T-helper 2 cell (primary cell): Measurements from ENCODE around the gene LSM14B.
"Not testable (repeated sequence)": the region's sequence is repeated elsewhere in the genome, so short reads cannot be mapped to it uniquely, and the experiment has no call there.

ENCODE experiments used
- DNase-seq, 5 experiments: peaks; one replicate each; pipeline versions ENCODE4 v3.0.0 to v3.0.0-alpha.2; 2012 to 2022

LSM14B gene

DNA sequence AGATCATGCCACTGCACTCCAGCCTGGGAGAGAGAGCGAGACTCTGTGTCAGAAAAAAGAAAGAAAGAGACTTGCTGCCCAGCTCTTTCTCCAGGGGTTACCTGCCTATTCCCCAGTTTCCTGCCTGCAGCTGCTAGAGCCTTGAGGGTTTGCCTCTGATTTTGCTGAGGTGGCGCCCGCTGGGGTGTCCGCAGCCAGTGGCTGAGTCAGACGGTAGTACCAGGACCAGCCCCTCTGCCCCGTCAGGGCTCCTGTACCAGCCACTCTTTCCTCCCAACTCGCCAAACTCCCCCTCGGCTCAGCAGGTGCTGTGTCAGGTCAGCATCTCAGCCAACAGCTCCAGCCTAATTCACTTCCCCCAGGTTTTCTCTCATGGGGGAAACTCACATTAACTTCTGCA lies 7.4 kb upstream of the LSM14B start:
- no peak for DNase-seq

DNA sequence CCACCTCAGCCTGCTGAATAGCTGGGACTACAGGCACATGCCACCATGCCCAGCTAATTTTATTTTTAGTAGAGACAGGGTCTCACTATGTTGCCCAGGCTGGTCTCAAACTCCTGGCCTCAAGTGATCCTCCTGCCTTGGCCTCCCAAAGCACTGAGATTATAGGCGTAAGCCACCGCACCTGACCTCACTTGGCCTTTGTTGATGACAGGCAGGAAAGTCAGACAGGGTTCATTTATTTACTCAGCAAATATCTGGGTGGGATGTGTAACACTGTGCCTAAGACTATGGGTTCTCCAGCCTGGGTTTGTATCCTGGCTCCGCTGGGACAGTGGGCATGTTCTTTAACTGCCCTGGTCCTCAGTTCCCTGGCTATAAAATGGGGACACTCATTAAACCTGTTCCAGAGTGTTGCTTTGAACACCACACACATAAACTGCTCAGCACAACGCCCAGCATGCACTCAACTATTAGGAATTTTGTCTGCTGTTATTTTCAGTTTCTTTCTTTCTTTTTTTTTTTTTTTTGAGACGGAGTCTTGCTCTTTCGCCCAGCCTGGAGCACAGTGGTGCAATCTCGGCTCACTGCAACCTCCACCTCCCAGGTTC lies 6.4 kb upstream of the LSM14B start:
- not testable (repeated sequence) for DNase-seq

DNA sequence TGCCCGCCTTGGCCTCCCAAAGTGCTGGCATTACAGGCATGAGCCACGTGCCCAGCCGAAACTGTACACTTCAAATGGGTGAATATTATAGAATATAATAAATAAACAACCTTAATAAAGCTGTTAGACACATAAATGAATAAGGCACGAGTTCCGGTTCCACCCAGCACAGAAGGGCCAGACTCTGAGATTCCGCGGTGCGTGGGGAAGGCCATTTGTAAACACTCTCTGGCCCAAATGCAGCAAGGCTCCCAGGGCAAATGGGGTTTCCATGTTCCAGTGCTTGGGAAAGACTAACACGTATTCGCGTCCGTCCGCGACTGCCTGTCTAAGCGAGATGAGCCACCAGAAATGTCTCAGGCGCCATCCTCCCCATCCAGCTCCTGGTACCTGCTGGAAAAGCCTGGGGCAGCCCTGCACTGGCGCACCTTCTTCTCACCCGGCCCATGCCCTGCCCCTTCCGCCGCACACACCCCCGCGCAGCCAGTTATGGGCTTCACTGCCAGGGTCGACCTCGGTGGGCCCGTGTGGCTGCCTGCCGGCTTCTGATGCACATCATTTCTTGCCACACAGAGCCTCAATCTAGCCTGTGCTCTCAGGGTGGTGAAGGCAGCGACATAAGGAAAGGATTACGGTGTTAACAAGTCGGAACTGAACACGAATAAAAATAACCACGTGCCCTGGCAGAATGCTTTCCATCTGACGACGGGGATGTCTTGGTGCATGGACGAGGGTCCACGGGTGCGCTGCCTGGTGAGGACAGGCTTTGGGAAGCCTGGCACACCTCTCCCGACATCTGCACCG lies 5.5 kb upstream of the LSM14B start:
- no peak for DNase-seq

DNA sequence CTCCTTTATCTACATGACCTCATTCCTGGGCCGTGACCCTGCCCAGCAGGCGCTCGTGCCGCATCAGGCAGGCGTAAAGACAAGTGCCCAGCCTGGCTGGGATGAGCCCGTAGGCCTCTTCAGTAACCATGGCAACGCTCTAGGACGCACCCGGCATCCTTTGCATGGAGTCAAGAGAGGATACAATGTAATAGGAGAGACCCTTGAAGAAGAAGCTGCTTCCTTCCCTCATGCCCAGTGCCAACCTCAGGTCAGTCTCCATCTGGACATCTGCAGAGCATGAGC lies 5.0 kb upstream of the LSM14B start:
- no peak for DNase-seq

DNA sequence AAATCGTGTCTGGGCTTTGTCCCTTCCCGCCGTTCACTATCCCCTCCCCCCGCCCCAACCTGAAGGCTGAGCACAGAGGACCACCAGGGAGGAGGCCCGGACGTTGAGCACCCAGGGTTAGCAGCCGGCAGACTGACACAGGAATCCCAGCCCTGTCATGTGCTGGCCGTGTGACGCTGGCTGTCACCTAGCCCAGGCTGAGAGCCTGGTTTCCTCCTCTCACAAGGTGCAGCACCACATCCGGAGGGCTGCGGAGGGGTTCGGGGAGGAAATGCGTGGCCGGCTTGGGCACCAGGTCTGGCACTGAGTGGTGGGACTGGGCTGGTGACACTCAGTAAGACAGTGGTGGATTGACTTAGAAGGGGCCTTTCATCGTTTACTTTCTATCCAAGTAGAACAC lies 4.6 kb upstream of the LSM14B start:
- peak in 4 of 5 experiments; percentile 40 to 97 (median 77) for DNase-seq

DNA sequence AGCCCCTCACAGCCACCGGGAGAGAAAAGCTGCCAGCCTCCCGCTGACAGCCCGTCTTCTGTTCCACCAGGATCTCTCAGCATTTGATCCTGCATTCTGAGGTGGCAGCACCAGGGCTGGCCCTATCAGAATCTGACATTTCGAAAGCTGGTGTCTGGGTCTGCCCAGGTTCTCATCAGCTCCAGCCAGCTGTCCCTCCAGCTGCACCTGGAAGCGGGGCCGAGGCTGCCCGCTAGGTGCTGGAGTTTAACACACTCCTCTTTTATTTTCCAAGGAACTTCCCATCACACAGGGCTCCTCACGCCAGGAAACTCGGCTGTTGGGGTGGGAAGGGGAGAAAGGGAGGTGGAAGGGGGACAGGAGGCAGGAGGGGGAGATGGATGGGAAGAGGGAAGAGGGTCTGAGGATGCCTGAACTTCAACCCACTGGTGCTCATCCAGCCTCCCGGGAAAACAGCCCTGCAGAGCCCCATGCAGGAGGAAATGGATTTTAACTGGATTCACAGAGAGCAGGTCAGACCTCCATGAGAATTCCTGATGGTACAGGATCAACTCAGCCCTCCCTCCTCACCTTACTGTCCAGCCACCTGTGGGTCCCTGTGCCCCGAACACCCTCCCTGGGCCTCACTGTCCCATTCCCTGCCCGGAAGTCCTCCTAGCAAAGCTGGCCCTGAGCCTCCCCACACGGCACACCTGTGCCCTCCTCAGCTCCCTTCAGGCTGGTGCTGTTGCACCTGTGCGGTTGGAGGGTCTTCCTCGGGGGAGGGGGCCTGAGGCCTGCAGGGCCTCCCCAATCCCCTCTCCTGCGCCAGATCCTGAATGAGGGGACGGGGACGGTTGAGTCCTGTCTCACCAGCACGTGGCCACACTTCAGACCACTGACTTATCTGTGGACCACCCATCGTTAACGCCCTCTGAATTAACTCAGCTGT lies 3.9 kb upstream of the LSM14B start:
- DNase-seq: no peak

DNA sequence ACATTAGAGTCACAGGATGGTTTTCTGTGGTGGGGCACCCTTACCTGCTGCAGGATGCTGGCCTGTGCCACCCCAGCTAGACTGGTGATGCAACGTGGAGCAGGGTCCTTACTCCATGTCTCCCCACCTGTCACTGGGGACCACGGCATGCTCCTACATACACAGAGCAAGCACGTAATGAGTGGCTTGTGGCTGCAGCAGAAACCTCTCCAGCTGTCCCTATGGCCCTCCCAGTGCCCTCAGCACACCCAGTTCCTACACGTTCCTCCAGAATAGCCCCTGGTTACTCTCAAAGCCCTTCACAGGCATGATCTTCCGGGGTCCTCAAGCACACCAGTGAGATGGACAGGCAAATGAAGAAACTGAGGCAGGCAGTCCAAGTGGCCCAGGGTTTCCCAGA lies 3.2 kb upstream of the LSM14B start:
- no peak for DNase-seq

DNA sequence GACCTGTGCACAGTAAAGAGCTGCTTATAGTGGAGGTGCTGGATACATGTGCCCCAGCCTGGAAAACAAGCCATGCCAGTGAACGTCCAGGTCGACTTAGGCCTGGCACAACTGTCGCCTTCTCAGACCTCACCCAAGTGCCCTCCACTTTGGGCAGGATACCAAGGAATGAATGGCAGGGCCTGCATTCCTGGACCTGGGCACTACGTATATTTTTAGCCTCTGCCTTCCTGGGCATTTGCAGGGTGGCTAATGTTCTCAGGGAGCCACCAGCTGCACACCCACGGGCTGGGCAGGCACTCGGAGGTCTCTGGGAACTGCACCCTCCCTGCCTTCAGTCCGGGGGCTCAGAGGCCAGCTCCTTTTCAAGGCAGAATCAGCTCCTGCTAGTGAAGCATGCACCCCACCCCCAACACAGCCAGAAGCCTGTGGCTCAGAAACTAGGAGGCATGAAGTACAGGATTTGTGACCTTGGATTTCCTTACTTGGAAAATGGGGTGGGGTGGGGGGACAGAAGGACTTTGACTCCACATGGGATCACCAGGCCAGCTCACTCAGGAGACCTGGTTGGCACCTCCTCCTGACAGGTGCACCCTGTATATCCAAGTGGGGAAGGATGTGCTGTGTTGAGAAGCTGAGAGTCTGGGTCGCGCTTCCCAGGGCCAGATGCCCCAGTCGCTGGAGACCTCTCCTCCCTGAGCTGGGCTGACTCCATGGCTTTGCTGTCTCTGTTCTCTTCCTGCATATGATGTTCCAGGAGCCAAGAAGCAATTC lies 2.5 kb upstream of the LSM14B start:
- DNase-seq: no peak

DNA sequence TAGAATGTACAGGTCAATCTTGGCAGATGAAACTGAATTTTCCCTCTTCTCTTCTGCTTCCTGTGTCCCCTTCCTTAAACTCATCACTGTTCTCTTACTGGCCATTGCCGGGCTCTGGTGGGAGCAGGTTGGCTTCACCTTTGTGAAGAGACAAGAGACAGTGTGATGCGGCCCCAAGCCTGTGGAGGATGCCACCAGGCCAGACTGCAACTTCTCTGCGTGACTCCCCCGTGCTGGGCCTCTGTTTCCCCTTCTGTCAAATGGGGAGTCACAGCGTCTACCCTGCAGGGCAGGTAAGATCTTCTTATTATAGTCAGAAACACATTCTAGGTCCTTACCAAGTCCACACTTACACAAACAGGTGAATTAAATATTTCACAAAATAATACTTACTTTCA lies 1.9 kb upstream of the LSM14B start:
- no peak for DNase-seq

DNA sequence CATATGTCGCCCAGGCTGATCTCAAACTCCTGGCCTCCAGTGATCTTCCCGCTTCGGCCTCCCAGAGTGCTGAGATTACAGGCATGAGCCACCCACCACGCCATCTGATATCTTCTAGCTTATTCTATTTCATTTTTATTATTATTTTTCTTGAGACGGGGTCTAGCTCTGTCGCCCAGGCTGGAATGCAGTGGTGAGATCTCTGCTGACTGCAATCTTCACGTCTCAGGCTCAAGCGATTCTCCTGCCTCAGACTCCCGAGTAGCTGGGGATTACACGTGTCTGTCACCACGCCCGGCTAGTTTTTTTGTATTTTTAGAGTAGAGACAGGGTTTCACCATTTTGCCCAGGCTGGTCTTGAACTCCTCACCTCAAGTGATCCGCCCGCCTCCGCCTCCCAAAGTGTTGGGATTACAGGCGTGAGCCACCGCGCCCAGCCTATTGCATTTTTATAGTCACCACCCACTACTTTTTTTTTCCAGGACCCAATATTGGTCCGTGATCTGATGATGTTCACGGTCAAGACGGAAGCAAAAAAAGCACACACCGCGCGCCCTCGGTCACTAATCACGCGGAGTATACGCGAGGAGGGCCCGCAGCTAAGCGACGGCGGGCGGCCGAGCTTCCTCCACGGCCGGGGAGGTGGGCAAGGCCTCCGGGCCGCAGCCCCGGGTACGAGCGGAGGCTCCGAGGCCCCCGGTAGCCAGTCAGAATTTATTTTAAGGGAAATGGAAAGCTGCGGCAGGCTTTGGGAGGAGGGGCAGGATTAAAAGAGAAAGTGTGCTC lies 1.1 kb upstream of the LSM14B start:
- peak in 1 of 5 experiments; percentile 34 for DNase-seq

DNA sequence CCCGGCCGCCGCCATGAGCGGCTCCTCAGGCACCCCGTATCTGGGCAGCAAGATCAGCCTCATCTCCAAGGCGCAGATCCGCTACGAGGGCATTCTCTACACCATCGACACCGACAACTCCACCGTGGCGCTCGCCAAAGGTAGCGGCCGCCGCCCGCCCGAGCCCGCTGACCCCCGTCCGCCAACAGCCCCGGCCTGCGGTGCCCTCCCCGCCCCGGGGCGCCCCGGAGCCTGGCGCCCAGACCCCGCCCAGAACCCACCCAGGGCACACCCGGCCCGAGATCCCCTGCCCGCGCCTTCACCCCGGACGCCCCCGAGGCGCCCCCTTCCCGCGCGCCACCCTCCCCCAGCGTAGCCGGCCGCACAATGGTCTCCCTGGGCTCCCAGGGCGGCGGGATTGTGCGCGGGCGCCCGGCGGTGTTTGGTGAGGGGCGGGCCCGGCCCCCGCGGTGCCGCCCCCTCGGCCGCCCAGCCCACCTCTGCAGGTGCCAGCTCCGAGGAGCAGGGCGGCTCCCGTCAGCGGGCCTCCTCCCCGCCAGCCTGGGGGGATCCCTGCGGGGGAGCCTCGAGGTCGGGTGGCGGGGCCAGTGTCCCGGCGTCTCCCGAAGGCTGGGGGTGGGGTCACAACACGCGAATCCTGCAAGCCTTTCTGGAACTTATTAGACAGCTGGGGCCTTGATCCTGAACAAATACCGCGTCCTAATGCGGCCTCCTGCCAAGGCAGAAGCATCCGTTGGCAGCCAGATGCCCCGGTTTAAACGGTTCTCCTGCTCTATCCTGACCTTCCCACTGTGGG lies 577 bp downstream of the LSM14B start:
- DNase-seq: peak in 4 of 5 experiments; percentile 19 to 45 (median 38)

DNA sequence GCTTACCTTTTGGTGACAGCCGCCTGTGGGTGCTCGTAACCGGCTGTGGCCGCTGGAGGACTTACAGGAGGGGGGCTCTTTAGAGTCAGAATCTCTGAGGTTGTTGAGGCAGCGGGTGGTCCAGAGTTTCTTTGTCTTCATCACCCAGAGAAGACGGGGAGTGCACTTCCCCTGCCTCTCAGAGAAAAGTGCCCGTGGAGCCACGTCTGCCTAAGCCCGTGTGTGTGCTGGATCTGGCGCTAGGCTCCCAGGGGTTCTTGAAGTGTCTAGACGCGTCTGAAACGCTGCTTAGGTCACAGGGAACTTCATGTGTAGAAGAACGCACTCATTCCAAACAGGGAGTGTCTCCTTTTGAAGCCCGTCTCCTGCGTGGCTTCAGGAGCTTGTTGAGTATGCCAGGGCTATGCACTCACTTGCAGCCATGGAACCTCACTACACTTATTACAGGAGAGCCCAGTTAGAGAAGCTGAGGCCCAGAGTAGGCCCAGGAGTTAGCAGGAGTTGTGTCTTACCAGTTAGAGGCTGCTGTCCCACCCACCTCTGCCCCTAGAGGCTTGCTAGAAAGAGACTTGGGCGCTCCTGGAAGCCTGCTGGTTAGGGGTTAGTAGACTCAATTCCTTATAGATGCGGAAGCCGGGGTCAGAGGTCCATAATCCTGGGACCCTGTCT lies 1.3 kb downstream of the LSM14B start:
- no peak for DNase-seq

DNA sequence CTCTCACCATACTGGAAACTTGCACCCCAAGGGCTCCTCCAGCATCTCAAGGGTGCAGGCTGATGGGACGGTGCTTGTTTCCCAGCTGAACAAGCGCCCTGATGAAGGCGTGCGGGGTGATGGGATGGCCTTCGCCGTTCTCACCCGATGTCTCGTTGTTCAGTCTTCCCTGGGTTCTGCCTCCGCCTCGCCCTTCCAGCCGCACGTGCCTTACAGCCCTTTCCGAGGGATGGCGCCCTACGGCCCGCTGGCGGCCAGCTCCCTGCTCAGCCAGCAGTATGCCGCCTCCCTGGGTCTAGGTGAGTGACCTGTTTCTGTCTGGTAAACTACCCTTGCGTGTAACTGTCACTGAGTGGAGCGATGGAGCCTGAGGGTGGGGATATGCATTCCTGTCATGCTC lies 3.9 kb downstream of the LSM14B start:
- DNase-seq: no peak

DNA sequence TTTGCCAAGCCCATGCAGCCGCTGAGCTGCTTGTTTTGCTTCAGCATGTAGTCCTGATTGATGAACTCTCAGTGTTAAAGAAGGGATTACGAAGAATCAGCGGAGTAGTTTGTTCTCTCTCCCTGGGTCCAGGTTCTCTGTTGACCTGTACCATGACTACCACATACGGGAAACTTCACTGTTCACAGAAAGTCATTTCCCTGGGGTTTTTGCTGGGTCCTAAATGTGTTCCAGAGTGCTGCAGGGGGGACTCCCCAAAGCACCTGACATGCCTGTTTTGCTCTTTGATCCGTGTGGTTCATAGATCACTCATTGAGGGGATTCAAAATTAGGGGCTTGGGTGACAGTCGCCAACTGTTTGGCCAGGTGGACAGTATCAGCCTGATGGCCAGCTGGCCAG lies 5.5 kb downstream of the LSM14B start:
- no peak for DNase-seq

DNA sequence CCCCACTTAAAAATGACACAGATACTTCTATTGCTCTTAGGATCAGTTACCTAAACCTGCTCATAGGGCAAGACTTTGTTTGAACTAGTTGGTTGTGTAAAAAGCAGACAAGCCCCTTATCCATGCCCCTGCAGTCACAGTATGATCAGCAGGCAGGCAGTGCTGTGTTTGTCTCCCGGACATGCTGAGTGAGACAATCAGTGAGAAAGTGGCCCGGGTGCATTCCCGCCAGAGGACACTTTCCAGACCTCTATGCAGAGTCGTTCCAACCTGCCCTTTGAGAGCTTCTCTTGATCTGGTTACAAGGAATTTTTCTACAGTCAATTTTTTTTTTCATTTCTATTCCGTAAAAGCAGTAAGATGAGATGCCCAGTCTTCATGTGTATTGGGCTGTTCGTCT lies 6.2 kb downstream of the LSM14B start:
- DNase-seq: no peak

DNA sequence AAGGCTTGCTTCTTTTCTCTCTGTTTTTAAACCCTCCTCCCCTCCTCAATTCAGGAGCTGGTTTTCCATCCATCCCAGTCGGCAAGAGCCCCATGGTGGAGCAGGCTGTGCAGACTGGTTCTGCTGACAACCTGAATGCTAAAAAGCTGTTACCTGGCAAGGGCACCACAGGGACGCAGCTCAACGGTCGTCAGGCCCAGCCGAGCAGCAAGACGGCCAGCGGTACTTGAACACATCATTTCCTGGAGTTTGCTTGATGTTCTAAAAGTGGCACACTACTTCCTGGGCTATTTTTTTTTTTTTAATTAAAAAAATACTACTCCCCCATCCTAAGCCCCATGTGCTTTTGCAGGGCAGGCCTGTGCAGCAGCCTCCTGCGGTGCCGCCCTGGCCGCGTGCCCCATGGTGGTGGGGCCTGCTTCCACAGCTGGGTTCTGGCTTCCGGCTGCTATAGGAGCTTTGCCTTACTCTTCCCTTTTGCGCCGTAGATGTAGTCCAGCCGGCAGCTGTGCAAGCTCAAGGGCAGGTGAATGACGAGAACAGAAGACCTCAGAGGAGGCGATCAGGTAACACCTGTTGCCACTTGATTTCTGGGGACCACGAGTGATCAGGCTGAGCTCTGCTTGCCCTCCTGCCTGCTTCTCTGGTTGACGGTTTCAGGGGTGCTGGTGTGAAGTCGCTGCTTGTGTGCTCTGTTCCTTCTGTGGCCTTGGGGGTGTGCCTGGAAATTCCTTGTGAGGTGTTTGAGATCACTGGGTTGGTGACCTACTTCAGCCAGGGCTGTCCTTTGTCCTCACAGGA lies 7.7 kb downstream of the LSM14B start:
- no peak for DNase-seq

DNA sequence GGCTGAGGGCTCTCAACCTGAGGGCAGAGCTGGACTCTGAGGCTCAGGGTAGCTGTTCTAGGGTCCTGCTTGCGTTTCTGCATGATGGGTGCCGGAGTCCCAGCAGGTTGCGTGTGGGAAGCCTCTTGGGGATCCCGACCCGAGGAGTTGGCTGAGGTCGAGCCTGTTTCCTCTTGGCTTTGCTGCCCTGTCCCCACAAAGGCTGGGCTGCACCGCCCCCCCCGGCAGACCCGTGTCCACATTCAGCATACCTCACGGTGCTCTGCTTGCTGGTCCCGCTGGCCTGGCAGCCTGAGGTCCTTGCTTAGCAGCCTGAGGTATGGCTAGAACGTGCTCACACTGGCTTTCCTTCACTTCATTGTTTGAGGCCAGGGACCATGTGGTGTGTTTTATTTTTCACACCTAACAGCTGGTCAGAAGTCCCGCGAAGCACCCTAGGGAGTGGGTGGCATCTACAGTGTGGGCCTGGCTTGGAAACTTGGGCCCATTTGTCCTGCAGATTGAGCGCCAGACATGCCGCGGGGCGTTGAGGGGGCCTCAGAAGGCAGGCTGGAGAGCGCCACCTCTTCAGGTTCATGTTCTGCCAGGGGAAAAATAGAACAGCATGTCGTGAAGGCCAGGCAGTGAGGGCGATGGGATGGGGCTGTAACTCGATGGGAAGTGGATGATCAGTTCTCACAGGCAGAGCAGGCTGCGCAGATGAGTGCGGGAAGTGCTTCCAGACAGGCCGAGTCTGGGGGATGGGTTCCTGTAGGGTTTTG lies 9.5 kb downstream of the LSM14B start:
- DNase-seq: no peak

DNA sequence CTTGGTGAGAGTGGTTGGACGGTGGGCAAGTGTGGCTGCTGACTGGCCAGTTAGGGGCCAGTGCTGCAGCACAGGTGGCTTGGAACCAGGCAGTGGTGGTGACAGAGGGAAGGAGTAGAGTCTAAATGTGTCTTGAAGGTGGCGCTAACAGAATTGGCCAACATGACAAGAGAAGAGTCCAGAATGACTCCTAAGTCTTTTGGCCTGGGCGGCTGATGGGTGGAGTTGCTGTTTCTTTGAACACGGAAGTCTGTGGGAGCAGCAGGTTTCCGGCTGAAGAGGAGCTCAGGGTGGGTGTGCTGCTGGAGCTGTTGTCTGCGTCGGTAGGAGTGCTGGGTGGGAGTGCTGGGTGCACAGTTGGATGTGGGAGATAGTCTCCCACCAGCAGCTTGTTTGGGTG lies 10.1 kb downstream of the LSM14B start:
- peak in 1 of 5 experiments; percentile 33 for DNase-seq
